SK-N-MC (cell line): ENCODE data around the gene DNAH8.
"Not testable (repeated sequence)": the region's sequence is repeated elsewhere in the genome, so short reads cannot be mapped to it uniquely, and the experiment has no call there.

Experiments used
- DNase-seq: peaks from one replicate; pipeline ENCODE4 v3.0.0-alpha.2; 2011; ENCODE audit warnings: low read depth, low spot score
- H3K27ac ChIP-seq: fragments of 200-600 bp; sonication (generic); 2 replicates; pipeline ENCODE4 v1.5.1; 2016; ENCODE audit warnings: mixed run types
- H3K36me3 ChIP-seq: fragments of 200-600 bp; sonication (generic); 2 replicates; pipeline ENCODE4 v1.6.1; 2017; ENCODE audit warnings: antibody characterized with exemption, low read length, mixed read lengths; ENCODE audit not compliant: insufficient read depth
- H3K4me3 ChIP-seq: fragments of 200-600 bp; sonication (generic); 2 replicates; pipeline ENCODE4 v1.5.1; 2016
- H3K9ac ChIP-seq: fragments of 200-600 bp; sonication (generic); 2 replicates; pipeline ENCODE4 v1.8.0; 2017; ENCODE audit warnings: mixed run types, mixed read lengths; ENCODE audit not compliant: insufficient read length
- H3K9me3 ChIP-seq: fragments of 200-600 bp; sonication (generic); 2 replicates; pipeline ENCODE4 v1.6.1; 2017; ENCODE audit warnings: low read depth, mild to moderate bottlenecking, antibody characterized with exemption, low read length, moderate library complexity, mixed read lengths
- EZH2 ChIP-seq: fragments of 200-600 bp; sonication (generic); IDR thresholded peaks from one replicate; pipeline ENCODE4 v1.6.1; 2017; ENCODE audit warnings: antibody characterized with exemption
- FOXP2 ChIP-seq: optimal IDR thresholded peaks from 2 replicates; pipeline ENCODE3; 2011; ENCODE audit warnings: mild to moderate bottlenecking, moderate library complexity; ENCODE audit not compliant: insufficient read depth; ENCODE audit errors: extremely low read length, control extremely low read depth
- POLR2AphosphoS5 ChIP-seq: IDR thresholded peaks from 2 replicates; pipeline ENCODE4 v1.6.1; 2012; ENCODE audit warnings: mild to moderate bottlenecking, low read depth, low read length, borderline replicate concordance

Gene DNAH8

DNA sequence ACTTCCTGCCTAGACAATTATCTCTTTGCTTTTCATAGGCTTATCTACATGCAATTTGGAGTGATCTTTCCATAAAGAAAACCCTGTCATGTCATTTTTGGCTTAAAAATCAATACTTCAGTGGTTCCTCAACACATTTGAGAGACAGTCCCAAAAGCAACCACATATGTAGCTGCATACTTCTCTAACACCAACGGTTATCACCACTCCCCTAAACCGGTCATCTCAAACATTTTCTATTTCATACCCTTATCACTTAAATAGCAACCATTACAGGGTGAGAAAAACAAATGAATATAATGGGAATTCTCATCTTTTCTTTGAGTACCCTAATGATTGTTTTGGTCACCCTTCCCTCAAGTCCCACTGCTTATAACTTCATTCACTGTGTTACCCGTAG is 17.3 kb upstream of the DNAH8 start:
- Histone ChIP-seq H3K4me3 (no peak overlapping the region), H3K9me3 (peaks cover 4% of the 10 kb centered on the region; the same call in 1 of the 2 replicates), H3K9ac (no peak overlapping the region), H3K27ac (no peak overlapping the region), H3K36me3 (peaks cover 76% of the 10 kb centered on the region)
- TF ChIP-seq EZH2 (no peak), FOXP2 (no peak), POLR2AphosphoS5 (no peak)
- no peak for DNase-seq

DNA sequence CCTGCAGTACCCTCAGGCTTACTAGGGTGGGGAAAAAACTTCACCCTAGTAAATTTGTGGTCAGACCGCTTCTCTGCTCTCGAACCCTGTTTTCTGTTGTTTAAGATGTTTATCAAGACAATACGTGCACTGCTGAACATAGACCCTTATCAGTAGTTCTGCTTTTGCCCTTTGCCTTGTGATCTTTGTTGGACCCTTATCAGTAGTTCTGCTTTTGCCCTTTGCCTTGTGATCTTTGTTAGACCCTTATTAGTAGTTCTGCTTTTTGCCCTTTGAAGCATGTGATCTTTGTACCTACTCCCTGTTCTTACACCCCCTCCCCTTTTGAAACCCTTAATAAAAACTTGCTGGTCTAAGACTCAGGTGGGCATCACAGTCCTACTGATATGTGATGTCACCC is 15.4 kb upstream of the DNAH8 start:
- H3K9ac ChIP-seq, H3K27ac ChIP-seq, H3K4me3 ChIP-seq, DNase-seq, H3K9me3 ChIP-seq: not testable (repeated sequence)
- peaks cover 65% of the 10 kb centered on the region for H3K36me3 ChIP-seq

DNA sequence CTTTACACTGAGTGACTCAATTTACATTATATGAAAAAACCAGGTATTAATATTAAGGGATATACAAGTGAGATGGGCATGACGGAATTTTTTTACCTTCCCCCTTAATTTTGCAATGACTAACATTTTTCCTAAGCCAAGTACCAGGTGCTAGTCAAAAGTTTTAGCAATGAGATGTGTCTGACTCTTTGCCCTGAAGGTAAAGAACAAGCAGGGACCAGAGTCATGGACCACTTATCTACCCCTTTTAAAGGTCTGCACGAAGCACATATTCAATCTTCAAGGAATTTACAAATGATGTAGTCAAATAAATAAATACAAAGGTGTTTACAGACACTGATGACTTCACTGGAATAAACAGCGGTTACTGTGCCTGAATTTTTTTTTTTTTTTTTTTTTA is 13.6 kb upstream of the DNAH8 start:
- TF ChIP-seq FOXP2 (no peak), POLR2AphosphoS5 (no peak), EZH2 (no peak)
- Histone ChIP-seq H3K9ac (no peak overlapping the region), H3K9me3 (peaks cover 4% of the 10 kb centered on the region; the same call in 1 of the 2 replicates), H3K36me3 (peaks cover 48% of the 10 kb centered on the region), H3K27ac (no peak overlapping the region), H3K4me3 (peak overlapping the region; percentile 87)
- DNase-seq = no peak

DNA sequence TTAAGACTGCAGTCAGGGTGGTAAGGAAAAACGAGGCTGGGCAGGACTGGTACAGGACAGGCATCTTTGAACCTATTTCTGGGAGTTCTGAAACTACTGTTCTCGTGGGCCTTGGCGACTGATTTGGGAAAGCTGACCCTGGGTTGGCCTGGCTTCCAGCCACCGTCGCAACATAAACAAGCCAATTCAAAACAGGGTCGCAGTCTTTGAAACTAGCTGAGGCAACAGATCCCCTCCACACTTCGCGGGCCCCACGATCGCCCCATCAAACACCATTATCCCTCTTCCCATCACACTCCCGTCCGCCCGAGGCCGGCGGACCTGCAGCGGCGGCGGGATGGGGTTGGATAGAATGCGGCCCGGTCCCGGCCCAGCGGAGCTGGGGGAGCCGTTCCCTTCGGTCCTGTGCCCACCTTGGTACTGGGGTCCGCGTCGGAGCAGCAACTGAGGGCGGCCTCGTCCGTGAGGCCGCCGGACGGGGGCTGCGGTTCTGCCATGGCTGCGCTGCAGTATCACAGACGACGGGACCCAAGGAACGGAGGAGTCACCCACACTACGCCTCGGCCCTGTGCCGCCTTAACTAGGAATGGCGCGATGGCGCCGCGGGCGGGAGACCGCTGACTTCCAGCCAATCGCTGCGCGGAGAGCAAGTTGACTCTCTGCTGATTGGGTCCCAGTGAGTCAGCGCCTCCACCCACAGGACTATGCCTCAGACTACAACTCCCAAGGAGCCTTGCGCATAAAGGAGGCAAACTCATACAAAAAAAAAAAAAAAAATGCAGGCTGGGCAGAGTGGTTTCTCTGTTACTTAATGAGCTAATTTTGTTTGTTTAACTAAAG is 12.3 kb upstream of the DNAH8 start, which contains the start of gene GLO1:
GLO1 (minus strand) TSS at position 588 of the 840 bp plus-strand sequence; CDS start at position 497, 91 bp downstream.
- Histone ChIP-seq H3K9me3 (peaks cover 4% of the 10 kb centered on the region; the same call in 1 of the 2 replicates), H3K4me3 (peak within 1 kb of the TSS; percentile 87), H3K36me3 (peaks cover 36% of the 10 kb centered on the region), H3K27ac (peak within 1 kb of the TSS; percentile 79), H3K9ac (peak within 1 kb of the TSS; percentile 89)
- DNase-seq = peak; percentile 98
- no peak for TF ChIP-seq FOXP2
- peak; percentile 97 for TF ChIP-seq POLR2AphosphoS5

DNA sequence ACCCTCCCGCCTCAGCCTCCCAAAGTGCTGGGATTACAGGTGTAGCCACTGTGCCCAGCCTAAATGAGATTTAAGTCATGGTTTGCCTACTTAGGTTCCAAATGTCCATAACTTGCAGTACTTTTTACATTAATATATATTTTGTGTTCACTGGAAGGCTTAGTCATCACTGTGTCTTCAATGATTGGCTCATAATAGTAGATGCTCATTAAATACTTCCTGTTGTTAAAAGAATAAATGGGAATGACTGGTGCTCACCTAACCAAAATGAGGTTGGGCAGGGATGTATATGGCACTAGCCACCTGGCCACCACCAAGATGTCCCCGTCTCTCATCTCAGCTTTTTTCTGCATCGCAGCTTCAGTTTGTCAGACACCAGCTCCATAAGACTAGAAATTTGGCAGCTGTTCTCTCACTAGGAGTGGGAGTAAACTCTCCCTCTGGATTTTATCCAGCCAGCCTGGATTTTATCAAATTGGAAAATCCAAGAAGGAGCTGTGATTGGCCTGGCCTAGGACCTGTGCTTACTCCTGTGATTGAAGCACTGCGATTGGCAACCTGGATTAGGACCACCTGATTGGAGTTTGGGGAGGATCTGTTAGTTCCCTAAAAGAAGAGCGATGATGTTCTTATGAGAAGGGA is 11.0 kb upstream of the DNAH8 start:
- no peak overlapping the region for H3K27ac ChIP-seq
- no peak overlapping the region for H3K4me3 ChIP-seq
- peaks cover 25% of the 10 kb centered on the region for H3K36me3 ChIP-seq
- peaks cover 4% of the 10 kb centered on the region; the same call in 1 of the 2 replicates for H3K9me3 ChIP-seq
- H3K9ac ChIP-seq = no peak overlapping the region
- no peak for TF ChIP-seq POLR2AphosphoS5
- TF ChIP-seq EZH2 = no peak
- TF ChIP-seq FOXP2 = no peak
- DNase-seq = no peak

DNA sequence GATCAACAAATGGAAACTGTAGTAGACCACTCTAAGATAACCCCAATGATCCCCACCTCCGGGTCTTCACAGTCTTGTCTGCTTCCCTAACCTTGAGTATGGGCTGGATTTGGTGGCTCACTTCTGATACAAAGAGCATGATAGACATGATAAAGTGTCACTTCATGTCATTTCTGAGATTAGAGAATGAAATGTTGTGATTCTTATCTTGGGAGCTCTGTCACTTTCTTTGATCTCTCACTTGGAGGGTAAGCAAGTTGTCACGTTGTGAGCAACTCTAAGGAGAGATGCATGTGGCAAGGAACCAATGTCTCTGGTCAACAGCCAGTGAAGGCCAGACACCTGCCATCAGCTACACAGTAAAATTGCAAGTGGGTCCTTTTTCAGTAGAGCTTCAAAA is 9.2 kb upstream of the DNAH8 start:
- DNase-seq = no peak
- TF ChIP-seq EZH2 = no peak
- TF ChIP-seq POLR2AphosphoS5 = no peak
- no peak for TF ChIP-seq FOXP2
- peaks cover 4% of the 10 kb centered on the region; the same call in 1 of the 2 replicates for H3K9me3 ChIP-seq

DNA sequence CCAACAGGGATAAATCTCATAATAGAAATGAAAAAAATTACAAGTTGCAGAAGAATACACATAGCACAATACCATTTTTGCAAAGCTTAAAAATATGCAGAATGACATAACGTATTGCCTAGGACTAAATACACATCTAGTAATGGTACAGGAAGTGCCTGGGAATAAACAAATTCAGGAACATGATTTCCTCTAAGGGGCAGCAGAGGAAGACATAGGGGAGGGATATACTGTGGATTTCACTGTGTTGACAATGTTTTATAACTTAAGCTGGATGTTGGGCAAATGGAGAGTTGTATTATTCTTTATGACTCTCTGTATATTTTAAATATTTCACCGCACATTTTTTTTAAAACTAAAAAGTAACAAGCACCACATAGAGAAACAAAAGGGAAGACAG is 6.6 kb upstream of the DNAH8 start:
- Histone ChIP-seq H3K36me3 (no peaks in the 10 kb centered on the region), H3K27ac (no peak overlapping the region), H3K9me3 (no peaks in the 10 kb centered on the region), H3K9ac (no peak overlapping the region), H3K4me3 (no peak overlapping the region)
- DNase-seq = no peak
- TF ChIP-seq POLR2AphosphoS5 (no peak), EZH2 (no peak), FOXP2 (no peak)

More for the DNA sequence above, 9.2 kb upstream of the DNAH8 start:
- Histone ChIP-seq H3K36me3 (peaks cover 13% of the 10 kb centered on the region), H3K4me3 (no peak overlapping the region), H3K27ac (no peak overlapping the region), H3K9ac (no peak overlapping the region)

DNA sequence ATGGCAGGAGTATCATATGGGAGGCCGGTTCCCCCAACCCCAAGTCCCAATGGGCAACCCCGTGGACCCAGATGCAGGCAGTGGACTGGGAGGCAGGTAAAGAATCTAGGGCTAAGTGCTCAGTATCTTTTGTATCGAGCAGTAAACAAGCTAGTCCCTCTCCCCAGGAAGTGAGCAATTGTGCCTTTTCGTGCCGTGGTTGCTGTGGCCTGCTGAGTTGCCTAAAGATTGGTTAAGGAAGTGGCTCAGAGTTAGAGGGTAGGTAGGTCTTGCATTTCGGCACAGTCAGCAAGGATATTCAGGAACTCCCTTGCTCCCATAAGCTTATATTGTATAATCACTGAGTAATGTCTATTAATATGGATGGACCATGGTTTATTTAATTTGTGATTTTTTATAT is 1.3 kb upstream of the DNAH8 start:
- DNase-seq = no peak

More for the DNA sequence above, 1.3 kb upstream of the DNAH8 start:
- TF ChIP-seq POLR2AphosphoS5 (no peak), FOXP2 (no peak), EZH2 (no peak)
- Histone ChIP-seq H3K4me3 (no peak overlapping the region), H3K36me3 (no peaks in the 10 kb centered on the region), H3K9ac (no peak overlapping the region), H3K27ac (no peak overlapping the region), H3K9me3 (no peaks in the 10 kb centered on the region)
